Measurements from ENCODE around the gene QPCTL.
A peak's percentile ranks its signal among the peaks of the same experiment; 100 is the strongest.
"Not testable (repeated sequence)": the region's sequence is repeated elsewhere in the genome, so short reads cannot be mapped to it uniquely, and the experiment has no call there.

Gene QPCTL

DNA sequence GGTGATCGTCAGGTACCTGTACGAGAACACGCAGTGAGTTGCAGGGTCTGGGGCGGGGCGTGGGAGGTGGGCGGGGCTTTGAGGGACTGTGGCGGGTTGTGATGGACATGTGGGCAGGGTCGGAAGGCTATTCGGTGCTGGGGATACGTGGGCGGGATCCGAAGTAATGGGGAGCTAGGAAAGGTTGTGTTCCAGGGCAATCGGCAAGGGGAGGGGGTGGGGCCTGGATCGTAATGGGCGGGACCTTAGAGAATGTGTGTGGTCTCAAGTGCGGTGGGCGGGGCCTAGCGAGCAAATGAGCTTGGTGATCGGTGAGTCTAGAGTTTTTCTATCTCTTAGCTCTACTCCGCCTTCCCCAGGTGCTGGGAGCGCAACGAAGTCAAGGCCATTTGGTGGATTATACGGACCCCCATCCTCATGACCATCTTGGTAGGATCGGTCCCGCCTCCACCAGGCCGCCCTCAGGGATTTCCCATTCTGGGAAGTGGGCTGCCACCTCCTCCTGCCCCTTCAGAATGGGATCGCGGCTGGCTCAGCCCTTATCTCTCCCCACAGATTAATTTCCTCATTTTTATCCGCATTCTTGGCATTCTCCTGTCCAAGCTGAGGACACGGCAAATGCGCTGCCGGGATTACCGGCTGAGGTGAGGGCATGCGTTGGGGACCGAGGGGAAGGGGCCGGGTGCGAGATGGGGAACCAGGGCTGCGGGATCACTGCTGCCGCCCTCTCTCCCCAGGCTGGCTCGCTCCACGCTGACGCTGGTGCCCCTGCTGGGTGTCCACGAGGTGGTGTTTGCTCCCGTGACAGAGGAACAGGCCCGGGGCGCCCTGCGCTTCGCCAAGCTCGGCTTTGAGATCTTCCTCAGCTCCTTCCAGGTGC lies 14.9 kb upstream of the QPCTL start:
- DNase-seq, result peak; percentile 62

DNA sequence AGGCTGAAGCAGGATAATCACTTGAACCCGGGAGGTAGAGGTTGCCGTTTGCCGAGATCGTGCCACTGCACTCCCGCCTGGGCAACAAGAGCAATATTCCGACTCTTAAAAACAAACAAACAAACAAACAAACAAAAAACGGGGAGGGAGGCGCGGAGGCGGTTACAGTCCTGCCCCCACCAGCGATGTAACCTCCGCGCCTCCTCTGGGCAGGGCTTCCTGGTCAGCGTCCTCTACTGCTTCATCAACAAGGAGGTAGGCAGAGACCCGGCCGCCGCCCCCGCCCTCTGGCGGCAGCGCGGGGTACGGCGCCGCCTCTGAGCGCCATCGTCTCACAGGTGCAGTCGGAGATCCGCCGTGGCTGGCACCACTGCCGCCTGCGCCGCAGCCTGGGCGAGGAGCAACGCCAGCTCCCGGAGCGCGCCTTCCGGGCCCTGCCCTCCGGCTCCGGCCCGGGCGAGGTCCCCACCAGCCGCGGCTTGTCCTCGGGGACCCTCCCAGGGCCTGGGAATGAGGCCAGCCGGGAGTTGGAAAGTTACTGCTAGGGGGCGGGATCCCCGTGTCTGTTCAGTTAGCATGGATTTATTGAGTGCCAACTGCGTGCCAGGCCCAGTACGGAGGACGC lies 11.0 kb upstream of the QPCTL start:
- peak; percentile 83 for DNase-seq

DNA sequence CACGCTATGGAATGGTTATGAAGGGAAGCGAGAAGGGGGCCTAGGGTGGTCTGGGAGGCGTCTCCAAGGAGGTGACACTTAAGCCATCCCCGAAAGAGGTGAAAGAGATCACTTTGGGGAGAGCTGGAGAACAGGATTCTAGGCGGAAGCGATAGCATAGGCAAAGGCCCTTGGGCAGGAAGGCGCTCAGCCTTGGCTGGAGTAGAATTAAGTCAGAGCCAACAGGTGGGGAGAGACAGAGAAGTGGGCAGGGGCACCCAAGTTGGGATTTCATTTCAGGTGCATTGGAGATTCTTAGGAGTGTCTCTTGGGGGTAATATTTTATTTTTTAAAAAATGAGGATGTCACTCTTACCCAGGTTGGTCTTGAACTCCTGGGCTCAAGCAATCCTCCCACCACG lies 10.3 kb upstream of the QPCTL start:
- DNase-seq, result no peak

DNA sequence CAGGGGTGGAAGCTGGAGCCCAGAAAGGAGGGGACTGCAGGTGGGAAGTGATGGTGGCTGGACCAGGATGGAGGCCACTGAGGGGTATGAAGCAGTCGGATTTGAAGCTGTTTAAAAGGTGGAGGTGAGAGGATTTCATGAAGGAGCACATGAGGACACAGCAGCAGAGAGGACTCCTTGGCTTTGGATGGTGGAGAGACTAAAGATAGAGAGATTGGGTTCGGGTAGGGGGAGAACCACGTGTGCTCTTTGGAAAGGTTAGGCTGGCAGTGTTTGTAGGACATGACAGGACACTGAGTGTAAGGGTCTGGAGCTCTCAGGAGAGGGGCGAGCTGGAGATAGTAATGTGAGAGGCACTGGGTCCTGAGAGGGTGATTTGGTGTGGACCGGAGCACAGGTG lies 9.6 kb upstream of the QPCTL start:
- DNase-seq, result no peak

DNA sequence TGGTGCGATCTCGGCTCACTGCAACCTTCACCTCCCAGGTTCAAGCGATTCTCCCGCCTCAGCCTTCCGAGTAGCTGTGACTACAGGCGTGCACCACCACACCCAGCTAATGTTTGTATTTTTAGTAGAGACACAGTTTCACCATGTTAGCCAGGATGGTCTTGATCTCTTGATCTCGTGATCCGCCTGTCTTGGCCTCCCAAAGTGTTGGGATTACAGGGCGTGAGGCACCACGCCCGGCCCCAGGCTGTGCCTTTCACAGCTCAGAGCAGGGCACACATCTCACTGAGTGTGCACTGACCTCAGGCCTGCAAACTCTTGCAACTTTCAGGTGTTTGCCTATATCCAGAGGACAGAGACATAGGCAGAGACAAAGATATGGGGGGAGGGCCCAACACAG lies 7.4 kb upstream of the QPCTL start:
- DNase-seq, result not testable (repeated sequence)

DNA sequence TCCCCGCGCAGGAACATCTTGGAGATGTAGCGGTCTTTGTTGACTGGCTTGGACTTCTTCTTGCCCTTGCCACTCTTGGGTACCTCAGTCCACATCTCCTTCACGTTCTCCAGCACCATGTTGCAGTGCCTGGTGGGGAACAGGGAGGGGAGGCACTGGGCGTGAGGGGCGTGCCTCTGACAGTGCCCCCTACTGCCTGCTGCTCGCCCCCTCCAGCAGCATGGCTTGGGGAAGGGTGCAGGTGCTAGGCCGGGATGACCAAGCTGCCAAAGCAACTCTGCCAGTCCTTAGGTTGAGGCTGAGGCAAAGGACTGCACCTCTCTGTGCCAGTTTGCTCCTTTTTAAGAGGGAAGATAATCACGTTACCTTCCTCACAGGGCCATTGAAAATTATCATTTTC lies 4.9 kb upstream of the QPCTL start:
- DNase-seq, result no peak

DNA sequence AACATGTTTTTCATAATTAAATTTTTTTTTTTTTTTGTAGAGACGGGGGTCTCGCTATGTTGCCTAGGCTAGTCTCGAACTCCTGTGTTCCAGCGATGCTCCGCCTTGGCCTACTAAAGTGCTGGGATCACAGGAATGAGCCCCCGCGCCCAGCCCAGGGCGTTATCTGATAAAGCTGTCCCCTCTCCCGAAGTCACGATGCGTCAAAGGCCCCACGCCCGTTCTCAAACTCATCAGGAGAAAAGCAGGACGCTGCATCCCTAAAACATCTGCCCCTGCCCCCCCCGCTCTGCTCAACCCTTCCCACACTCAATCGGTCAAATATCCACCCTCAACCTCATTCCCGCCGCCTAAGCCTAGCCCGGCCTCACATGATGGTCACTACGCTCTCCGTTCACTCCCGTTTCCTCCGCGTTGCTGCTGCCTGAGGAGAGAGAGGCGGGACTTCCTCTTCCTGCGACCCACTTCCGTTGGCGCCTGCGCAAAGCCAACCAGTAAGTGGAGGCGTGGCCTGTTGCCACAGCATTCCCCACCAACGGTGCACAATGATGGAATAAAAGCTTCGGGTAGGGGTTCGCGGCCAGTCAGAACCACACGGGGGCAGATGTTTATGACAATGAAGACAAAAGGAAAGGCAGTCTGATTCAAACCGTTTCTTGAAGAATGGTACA lies 815 bp upstream of the QPCTL start, which contains the start of gene SNRPD2:
TSS of gene SNRPD2 (minus strand) at position 438 of the 671 bp plus-strand sequence. CDS start at position 373, 65 bp downstream.
- peak; percentile 96 for DNase-seq

DNA sequence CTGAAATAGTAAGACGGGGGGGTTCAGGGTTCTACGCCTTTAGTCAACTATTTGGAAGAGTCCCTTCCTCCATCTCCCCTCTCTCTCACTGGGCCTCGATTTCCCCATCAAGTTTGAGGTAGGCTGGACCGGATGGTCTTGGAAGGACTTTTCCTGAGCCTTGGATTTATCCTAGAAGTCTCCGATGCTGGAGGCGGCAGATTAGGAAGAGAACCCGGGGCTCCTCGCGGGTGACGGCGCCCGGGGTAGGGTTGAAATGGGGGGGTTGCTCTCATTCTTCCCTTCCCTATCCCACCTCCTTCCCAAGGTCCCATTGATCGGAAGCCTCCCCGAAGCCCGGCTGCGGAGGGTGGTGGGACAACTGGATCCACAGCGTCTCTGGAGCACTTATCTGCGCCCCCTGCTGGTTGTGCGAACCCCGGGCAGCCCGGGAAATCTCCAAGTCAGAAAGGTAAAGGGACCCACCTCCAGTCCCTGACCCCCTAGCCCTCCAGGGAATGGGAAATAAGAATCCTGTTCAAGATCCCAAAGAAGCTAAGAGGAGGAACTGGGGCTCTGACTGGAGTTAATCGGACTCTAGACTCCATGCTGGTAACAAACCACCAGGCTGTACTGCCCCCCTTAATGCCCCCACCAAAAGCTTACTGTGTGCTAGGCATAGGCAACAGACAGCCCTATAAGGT lies 781 bp downstream of the QPCTL start:
- DNase-seq, result peak; percentile 77

DNA sequence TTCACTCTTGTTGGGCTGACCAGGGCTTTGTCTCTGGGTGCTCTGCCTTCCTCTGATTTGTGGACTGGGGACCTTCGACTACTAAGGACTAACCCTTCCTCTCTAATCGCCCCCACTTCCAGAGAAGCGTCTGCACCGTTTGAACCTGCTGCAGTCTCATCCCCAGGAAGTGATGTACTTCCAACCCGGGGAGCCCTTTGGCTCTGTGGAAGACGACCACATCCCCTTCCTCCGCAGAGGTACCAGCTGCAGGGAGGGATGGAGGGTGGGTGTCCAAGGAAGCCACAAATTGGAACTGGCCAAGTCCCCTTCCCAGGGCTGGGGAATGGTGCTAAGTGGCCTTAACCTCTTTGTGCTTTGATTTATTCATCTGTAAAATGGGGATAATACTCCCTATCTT lies 9.2 kb downstream of the QPCTL start:
- DNase-seq, result no peak

DNA sequence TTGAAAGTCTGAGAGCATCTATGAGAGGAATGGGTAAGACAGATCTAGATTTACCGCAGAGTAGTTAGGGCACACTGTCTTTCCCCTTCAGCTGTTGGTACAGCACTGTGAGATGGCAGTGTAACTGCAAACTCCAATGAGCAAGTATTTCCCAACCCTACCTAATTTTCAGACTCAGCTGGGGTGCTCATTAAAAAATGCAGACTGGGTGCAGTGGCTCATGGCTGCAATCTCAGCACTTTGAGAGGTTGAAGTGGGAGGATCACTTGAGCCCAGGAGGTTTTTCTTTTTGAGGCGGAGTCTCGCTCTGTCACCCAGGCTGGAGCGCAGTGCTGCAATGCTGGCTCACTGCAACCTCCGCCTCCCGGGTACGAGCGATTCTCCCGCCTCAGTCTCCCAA lies 12.6 kb downstream of the QPCTL start:
- no peak for DNase-seq

DNA sequence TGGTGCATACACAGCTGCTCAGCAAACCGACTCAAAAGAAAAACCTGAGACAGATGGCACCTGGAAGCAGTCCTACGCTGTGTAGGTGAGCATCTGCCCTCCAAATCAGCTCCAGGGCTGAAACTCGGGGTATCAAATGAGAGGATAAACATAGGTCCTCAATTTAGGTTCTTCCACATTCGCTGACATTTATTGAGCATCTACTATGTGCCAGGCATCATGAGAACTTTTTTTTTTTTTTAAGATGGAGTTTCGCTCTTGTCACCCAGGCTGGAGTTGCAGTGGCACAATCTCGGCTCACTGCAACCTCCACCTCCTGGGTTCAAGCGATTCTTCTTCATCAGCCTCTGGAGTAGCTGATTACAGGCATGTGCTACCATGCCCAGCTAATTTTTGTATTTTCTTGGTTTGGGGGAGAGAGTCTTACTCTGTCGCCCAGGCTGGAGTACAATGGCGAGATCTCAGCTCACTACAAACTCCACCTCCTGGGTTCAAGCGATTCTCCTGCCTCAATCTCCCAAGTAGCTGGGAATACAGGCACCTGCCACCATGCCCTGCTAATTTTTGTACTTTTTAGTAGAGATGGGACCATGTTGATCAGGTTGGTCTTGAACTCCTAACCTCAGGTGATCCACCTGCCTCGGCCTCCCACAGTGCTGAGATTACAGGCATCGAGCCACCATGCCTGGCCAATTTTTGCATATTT lies 13.4 kb downstream of the QPCTL start:
- DNase-seq, result no peak

DNA sequence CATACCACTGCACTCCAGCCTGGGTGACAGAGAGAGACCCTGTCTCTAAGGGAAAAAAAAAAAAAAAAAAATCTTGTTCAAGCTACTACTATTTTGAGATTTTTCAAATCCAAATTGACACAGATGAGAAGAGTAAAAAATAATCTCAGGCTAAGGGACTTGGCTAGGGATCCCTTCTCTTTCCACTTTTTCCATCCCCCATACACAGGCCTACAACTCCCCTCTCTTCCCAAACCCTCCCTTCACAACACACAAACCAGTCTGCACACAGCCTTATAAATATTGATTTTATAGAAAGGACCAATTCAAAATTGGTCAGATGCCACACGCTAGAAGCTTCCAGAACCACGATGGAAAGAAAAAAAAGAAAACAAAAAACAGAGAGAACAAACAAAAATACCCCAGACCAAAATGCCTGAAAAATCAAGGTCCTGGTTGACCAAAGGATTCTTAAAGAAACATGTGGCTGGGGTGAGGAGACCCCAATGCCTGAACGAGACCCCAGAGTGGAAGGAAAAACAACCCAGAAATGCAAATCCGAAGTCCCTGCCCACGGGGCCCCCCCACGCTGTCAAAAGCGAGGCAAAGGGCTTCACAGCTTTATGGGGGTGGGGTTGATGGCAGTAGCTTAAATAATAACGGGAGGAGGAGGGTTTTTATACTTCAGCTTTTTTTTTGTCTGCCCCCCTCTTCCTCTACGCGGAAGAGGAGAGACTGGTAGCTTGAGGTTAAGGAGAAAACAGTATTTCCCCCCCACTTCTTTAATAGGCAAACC lies 18.1 kb downstream of the QPCTL start:
- no peak for DNase-seq

DNA sequence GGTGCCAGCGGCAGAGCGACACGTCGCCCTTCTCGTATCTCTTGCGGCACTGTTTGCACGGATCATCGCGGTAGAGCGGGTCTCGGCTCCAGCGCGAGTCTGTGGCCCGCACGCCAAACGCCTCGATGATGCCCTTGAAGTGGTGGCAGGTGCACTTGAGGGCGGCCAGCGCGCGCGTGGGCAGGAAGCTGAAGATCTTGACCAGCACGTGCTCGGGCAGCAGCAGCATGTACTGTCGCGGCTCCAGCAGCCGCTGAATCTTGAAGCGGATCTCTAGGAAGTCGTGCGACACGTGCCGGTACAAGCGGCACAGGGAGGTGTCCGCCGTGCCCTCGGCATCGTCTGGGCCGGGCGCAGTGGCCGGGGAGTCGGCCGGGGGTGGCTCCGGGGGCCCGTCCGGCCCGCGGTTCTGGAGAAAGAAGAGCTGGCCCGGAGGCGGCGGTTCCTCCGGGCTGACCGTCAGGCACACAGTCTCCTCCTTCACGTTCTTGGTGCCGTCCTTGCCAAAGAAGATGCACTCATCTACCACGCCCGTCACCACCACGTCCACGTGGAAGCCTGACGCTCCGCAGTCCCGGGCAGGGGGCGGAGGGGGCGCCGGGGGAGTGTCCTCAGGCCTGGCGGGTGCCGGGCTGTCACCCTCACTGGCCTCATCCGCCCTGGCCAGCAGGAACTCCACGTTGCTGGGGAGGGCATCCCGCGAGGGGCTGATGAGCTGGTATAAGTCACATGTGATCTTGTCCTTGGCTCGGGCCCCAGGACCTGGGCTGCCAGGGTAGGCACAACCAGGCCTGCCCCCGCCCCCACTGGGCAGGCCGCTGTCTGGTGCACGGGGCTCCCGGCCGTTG lies 19.6 kb downstream of the QPCTL start:
- no peak for DNase-seq

DNA sequence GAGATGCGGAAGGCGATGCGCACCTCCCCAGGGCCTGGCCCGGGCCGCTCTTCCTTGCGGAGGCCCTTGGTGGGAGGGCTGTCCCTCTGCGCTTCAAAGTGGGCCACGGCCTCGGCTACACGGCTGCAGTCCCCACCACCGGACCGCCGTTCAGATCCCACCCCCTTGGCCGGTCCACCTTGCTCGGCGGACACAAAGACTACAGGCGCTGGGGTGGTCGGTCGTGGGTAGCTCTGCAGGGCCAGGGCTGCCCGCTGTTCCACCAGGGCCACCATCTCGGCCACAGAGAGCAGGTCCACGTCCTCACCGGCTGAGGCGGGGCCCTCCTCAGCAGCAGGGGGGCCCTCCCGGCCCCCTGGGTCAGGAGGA lies 20.2 kb downstream of the QPCTL start:
- no peak for DNase-seq

DNA sequence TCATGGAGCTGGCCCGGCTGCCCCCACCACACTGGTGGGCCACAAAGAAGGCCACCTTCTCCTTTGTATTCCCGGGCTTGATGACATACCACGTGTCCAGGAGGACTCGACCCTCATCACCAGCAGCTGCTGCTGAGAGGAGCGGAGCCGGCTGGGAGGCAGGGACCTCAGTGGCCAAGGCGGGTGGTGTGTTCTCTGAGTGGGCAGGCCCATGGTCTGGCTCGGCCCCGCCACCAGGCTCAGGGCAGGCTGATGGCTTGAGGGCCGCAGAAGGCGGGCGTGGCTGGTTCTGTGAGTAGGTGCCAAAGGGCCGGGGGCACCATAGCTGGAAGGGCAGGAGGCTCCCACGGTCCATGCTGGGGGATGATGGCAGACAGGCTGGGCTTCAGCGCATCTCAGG lies 20.7 kb downstream of the QPCTL start:
- no peak for DNase-seq

DNA sequence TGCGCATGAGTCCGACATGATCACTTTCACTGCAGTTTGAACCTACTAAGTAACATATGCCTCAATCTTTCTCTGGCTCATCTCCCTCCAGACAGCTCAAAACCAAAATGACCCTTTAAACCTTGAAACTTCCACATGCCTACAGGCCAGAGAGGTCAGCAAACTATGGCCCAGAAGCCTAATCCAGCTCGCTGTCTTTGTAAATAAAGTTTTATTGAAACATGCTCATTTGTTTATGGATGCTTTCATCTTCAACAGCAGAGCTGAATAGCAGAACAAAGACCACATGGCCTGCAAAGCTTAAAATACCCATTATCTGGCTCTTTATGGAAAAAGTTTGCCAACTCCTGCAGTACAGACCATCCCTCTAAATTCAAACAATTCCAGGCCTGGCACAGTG lies 22.7 kb downstream of the QPCTL start:
- DNase-seq, result no peak

DNA sequence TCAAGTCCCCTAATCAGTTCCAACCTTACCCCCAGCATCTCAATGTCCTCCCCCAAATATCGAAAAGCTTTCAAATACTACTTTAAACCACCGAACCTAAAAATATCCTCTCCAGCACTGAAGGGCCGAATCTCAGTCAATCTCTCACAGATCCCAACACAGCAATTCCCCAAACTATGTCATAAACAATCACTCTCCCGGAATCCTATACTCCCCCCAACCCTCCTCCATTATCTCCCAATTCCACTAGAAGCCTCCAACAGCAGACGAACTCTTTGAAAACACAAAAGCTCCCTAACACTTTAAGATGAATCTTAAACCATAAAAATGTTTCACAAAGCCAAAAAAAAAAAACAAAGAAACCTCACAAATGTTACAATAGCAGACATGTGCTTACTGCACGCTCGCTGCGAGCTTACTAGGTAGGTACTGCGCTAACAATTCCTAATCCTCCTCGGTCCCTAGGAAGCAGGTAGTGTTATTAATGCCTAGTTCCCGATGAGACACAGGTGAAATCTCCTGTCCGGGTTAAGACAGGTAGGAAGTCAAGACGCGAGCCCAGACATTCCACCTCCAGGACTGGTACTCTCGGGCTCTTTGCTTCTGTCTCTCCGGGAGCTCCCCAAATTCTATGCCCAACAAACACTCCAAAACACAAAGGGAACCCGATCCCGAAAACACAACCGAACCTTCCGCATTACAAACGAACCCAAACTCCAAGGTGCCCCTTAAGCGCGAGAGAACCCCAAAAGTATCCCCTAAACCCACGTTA lies 24.1 kb downstream of the QPCTL start:
- DNase-seq, result no peak

DNA sequence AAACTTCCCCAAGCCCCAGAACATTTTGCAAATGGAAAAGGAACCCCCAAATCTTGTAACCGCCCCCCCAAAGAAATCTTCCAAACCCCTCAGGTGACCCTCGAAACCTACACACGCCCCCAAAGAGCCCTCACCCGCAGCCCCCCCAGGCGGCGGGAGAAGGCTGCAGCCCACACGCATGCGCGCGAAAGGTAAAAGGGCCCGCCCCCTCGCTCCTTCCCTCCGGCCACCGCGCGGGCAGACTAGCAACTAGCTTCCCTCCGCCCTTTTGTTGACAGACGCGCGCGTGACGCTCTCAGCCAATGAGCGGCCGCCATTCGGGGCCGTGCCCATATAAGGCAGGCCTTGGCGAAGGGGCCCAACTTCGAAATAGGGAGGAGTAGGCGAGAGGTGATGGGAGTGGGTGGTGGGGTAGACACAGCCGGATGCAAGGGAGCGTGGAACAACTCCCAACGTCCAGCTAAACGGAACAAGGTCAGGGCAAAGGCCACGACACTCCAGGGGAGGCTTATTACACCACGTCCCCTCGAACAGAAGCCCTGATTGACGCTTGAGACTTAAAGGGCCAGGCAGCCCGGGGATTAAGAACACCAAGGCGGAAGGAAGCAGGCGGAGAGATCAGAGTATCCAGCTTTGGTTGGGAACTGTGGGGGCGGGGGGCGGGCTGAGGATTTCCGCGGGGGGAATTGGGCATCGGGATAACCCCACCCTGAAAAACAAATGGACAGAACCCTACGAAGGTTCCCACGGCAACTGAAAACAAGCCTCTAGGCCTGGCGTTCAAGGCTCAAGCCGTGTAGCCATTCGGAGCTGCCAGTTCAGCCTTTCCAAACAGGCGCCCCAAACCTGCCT lies 24.9 kb downstream of the QPCTL start:
- DNase-seq, result peak; percentile 99
